Suppressor macrophage treated with lipopolysaccharide for 1 hour (primary cell): Measurements from ENCODE around the gene RAB39B.
"Not testable (repeated sequence)": the region's sequence is repeated elsewhere in the genome, so short reads cannot be mapped to it uniquely, and the experiment has no call there.

Experiments
- DNase-seq, 3 donors: peaks; one replicate each; pipeline ENCODE4 v3.0.0-alpha.2; 2020 to 2022

Gene RAB39B, protein sequence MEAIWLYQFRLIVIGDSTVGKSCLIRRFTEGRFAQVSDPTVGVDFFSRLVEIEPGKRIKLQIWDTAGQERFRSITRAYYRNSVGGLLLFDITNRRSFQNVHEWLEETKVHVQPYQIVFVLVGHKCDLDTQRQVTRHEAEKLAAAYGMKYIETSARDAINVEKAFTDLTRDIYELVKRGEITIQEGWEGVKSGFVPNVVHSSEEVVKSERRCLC

GRCh38 chrX:155263854-155264628 lies at the start of gene RAB39B:
Gene RAB39B, minus strand, starts transcription at chrX:155264491. Its CDS starts 203 bp downstream, at chrX:155264288.
- DNase-seq = peak; percentile 68 to 75 (median 69)

DNA sequence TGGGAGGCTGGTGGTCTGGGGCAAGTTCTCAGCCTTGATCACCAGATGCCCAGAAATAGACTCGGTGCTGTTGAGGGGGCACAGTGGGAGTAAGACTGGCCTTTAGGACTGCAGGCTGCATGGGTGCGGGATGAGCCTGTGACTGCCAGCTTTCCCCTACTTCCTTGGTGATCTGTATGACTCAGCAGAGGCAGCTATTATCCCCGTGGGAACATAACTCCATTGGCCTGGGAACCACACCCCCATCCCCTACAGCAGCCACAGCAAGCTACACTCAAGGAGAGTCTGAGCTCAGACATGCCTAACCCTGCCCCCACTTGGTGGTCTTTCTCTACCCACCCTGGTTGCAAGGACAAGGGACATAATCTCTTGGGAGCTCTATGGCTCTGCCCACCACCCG lies 49.5 kb upstream of the RAB39B start:
- no peak for DNase-seq

DNA sequence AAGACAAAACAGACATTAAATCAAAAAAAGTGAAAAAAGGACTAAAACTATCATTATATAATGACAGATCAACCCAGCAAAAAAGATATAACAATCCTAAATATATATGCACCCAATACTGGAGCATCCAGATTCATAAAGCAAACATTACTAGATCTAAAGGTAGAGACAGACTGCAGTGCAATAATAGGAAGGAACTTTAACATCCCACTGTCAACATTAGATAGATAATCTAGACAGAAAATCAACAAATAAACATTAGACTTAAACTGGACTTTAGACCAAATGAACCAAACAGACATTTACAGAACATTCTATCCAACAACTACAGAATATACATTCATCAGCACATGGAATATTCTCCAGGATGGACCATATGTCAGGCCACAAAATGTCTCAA lies 29.5 kb upstream of the RAB39B start:
- DNase-seq = no peak

DNA sequence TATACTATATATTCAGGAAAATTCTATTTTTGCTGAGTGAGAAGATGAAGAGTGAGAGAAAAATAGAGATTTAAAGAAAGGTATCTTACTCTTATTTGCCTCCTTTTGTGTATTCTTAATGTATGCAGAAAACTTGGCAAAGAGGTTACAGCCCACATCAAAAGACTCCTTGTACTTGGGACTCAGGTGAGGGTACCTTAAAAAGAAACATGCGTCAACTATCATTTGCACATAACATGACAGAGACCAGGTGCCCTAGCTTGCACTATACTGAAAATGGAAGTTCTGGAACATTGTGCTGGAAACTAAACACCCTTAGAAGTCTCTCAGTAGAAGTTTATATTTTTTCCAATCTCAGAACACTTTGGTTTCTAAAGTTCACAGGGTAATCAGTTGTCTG lies 15.6 kb upstream of the RAB39B start:
- no peak for DNase-seq

GRCh38 chrX:155270969-155271368 lies 6.7 kb upstream of the RAB39B start:
- no peak for DNase-seq

DNA sequence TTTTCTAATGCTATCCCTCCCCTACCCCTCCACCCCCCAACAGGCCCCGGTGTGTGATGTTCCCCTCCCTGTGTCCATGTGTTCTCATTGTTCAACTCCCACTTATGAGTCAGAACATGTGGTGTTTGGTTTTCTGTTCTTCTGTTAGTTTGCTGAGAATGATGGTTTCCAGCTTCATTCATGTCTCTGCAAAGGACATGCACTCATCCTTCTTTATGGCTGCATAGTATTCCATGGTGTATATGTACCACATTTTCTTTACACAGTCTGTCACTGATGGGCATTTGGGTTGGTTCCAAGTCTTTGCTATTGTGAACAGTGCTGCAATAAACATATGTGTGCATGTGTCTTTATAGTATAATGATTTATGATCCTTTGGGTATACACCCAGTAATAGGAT lies 3.7 kb upstream of the RAB39B start:
- not testable (repeated sequence) for DNase-seq

DNA sequence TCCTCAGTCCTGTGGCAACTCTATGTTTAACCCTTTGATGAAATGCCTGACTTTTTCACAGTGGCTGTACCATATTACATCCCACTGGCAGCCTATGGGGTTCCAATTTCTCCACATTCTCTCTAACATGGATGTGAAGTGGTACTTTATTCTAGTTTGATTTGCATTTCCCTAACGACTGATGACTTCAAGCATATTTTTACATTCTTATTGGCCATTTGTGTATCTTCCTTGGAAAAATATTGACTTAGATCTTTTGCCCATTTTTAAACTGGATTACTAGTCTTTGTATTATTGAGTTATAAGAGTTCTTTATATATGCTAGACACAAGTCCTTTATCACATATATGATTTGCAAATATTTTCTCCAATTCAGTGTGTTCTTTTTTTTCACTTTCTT lies 2.1 kb upstream of the RAB39B start:
- no peak for DNase-seq

- DNase-seq = no peak
Measured at GRCh38 chrX:155262970-155263754, 1.1 kb downstream of the RAB39B start.

DNA sequence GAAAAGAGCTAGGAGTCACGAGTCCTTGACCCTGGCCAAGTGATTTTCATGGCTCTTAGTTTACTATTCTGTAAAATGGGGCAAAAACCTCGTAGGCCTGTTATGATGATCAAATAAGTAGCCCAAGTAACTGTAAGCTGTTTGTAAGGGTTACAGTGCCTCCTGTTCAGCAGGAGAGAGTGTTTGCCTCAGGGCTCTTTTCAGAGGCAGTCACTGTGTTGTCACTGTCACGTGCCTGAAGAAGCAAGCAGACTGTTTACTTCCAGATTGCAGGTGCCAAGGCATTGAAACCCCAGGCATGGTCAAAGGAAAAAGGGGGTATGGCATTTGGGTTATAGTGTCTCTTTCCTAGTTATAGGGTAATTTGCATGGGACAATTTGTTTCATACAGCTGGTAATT lies 4.5 kb downstream of the RAB39B start:
- DNase-seq = no peak

GRCh38 chrX:155251391-155251790 lies 12.9 kb downstream of the RAB39B start:
- DNase-seq = no peak

- DNase-seq = no peak
Measured at GRCh38 chrX:155247497-155247896, 16.8 kb downstream of the RAB39B start.

- no peak for DNase-seq
Measured at GRCh38 chrX:155246748-155247147, 17.5 kb downstream of the RAB39B start.

DNA sequence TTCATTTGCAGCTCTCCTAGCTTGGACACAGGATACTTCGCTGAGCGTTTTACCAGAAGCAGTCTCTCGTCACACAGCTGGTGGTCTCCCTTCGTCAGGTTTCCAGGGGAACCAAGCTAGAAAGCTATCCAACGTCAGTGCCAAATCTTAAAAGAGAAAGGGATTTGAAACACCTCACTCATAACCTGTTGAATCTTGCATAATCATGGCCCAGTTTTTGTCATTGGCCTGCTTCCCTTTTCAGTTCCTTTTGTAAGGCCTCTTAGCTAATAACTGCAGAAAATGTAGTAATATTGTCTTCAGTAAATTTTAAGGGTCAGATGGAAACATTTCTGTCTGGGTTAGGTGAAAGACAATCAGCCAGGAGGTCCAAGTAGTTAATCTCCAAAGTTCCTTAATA lies 22.0 kb downstream of the RAB39B start:
- peak; percentile 10 to 43 (median 43) for DNase-seq

DNA sequence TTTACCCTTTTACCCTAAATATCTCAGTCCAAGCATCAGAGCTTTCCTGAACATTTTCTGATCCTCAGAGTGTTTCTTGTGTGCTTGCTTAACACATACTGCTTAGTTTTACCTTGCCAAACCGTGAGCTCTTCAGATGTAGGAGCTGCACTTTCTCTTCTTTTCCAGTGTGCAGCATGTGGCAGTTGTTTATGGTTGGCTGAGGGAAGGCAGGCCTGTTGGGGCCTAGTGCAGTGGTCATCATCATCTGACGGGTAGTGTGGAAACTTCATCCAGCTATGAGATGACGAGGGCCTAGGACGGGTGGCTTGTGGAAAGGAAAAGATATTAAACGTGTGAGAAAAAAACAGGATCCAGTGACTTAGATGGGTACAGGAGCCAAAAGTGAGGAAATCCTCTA lies 26.6 kb downstream of the RAB39B start:
- DNase-seq = no peak

DNA sequence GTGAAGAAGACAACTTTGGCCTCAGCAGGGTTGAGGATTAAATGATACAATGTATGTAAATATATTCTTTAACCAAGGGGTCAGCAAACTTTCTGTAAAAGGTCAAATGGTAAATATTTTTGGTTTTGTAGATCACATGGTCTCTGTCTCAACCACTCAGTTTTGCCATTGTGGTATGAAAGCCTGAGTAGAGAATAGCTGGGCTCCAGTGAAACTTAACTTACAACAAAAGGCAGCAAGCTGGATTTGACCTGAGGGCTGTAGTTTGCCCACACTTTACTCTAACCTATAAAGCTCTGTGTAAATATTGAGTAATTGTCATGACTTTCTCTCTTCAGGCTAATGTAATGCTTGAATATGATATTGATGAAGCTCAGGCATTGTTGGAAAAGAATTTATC lies 28.4 kb downstream of the RAB39B start:
- no peak for DNase-seq

- DNase-seq = no peak
Measured at GRCh38 chrX:155231163-155231562, 33.1 kb downstream of the RAB39B start.

GRCh38 chrX:155225774-155226173 lies 38.5 kb downstream of the RAB39B start:
- DNase-seq = no peak

DNA sequence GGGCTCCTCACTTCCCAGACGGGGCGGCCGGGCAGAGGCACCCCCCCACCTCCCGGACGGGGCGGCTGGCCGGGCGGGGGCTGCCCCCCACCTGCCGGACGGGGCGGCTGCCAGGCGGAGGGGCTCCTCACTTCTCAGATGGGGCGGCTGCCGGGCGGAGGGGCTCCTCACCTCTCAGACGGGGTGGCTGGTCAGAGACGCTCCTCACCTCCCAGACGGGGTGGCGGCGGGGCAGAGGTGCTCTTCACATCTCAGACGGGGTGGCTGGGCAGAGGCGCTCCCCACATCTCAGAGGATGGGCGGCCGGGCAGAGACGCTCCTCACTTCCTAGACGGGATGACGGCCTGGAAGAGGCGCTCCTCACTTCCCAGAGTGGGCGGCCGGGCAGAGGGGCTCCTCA lies 40.5 kb downstream of the RAB39B start:
- DNase-seq = not testable (repeated sequence)

DNA sequence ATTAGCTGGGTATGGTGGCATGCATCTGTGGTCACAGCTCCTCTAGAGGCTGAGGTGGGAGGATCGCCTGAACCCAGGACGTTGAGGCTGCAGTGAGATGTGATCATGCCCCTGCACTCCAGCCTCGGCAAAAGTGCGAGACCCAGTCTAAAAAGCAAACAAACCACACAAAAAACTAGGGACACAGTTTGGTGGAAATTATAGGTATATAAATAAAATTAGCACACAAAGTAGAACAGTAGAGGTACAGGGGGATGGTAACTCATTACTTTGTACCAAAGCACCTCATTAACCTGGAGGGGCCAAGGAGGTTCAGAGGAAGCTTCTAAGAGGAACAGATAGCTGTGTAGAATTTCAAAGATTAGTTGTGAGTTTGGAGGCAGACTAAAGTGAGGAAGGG lies 42.9 kb downstream of the RAB39B start:
- no peak for DNase-seq

- DNase-seq = no peak
Measured at GRCh38 chrX:155218777-155219176, 45.5 kb downstream of the RAB39B start.

DNA sequence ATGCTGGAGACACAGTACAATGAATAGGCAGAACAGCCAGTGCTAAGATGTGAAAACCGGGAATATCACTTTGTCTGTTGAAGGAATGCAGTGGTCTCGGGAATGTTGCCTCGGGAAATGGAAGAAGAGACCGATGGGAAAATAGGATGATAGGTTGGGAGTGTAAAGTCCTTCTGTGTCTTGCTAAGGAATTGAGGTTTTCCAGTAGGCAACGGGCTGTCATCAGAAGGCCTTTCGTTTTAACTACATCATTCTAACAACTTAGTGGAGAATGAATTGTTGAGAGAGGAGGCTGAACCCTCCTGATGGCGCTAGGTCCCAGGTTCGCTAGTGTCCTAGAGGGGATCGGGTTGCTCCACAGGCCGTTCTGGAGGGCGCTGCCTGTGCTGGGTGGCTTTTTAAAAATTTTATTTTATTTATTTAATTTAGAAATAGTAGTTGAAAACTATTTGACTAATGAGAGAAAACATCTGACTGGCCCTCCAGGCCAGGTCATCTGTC lies 47.3 kb downstream of the RAB39B start:
- DNase-seq = no peak

DNA sequence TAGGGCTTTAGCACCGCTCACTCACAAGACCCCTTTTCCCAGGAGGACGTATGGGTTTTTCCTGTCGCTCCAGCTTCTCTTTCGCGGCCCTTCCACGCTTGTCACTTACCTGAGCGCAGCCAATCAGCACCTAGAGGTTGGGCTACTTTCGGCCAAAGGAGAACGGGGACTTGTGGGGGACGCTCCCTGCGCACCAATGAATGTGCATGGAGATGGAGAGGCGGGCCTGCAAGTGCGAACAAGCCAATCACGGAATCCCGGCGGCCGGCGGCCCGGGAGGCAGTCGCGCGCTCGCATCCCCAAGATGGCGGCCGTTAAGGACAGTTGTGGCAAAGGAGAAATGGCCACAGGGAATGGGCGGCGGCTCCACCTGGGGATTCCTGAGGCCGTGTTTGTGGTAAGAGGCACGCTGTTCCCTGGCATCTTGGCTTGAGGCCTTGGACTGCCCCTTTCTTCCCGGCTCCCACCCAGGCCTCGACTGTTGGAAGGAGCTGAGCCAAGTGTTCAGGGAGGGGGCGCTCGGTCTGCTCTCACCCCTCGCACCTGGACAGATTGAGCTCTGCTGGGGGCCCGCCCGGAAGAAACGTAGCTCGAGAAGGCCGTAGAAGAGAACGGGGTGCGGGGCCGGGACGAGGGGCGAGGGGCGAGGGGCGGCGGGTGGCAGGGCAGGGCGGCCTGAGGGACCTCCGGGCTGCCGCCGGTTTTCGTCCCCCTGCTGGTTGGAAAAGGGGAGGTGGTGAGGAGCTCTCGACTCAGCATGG lies 47.9 kb downstream of the RAB39B start, which contains the start of gene VBP1:
Gene VBP1 (plus strand): TSS at position 282 of the 761 bp plus-strand sequence. CDS start 23 bp downstream, at position 305.
- DNase-seq = peak; percentile 90 to 93 (median 92)
